Measurements from ENCODE around the gene RAB8B.

The RAB8B gene

DNA sequence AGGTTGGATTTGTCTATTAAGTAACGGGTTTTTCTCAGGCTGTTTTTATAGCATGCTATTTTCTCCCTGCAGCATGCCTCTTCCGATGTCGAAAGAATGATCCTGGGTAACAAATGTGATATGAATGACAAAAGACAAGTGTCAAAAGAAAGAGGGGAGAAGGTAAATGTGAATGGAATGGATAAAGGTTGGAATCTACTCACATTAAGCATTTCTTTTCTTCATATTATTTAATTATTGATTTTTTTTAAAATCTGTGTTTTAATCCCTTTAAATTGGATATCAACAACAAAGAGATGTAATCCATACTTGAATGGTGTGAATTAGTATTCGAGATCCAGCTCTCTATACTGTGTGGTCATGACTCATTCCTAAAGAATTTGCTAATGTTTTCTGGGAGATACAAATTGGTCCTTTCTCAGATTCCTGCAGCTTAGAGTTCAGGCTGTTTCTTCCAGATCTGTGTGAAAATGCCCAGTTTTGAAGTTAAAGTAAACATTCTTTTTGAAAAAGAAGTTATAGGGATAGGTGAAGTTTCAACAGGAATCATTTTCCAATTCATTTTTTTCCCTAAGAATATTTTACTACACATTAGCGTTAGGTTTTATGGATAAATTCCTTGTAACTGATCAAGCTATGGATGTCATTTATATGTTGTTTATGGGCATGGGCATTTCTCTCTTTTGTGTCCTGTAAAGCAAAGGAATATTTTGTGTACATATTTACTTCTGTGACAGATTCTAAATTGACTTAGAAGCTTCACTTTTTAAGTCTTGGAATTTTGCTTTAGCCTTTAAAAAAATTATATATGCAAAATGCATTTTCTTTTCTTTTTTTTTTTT, 67.2 kb downstream of the RAB8B start:
- DNase-seq (ENCODE audit: low read depth in 2 of 2), result peak; percentile 79 to 80
- H3K4me3 ChIP-seq (replicated peaks in 1 of 2; ENCODE audit: low read depth in 2 of 2, low read length in 2 of 2), result no peak overlapping the region
- TF ChIP-seq, protein P1, sequence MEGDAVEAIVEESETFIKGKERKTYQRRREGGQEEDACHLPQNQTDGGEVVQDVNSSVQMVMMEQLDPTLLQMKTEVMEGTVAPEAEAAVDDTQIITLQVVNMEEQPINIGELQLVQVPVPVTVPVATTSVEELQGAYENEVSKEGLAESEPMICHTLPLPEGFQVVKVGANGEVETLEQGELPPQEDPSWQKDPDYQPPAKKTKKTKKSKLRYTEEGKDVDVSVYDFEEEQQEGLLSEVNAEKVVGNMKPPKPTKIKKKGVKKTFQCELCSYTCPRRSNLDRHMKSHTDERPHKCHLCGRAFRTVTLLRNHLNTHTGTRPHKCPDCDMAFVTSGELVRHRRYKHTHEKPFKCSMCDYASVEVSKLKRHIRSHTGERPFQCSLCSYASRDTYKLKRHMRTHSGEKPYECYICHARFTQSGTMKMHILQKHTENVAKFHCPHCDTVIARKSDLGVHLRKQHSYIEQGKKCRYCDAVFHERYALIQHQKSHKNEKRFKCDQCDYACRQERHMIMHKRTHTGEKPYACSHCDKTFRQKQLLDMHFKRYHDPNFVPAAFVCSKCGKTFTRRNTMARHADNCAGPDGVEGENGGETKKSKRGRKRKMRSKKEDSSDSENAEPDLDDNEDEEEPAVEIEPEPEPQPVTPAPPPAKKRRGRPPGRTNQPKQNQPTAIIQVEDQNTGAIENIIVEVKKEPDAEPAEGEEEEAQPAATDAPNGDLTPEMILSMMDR (IDR thresholded peaks at IDR 0.05; ENCODE audit: low read depth, low read length), result no peak

DNA sequence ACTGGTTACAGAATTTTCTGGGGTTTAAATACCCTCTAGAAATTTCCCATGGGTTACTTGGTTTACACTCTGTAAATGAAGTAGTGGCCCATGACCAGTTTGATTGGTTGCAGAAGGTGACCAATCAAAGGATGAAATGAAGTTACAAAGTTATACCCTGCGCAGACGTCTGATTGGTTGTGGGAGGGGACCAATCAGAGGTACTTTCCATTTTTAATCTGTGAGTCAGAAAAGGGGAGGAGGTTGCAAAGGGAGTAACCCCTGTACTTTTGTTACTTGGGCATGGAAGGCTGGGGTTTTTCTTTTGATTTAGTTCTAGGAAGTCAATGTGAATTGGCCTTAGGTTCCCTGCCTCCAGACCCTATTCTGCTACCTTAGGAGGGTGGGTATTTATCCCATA, 69.3 kb downstream of the RAB8B start:
- DNase-seq (ENCODE audit: low read depth in 2 of 2), result no peak
- TF ChIP-seq, protein P1 (IDR thresholded peaks at IDR 0.05; ENCODE audit: low read depth, low read length), result no peak

DNA sequence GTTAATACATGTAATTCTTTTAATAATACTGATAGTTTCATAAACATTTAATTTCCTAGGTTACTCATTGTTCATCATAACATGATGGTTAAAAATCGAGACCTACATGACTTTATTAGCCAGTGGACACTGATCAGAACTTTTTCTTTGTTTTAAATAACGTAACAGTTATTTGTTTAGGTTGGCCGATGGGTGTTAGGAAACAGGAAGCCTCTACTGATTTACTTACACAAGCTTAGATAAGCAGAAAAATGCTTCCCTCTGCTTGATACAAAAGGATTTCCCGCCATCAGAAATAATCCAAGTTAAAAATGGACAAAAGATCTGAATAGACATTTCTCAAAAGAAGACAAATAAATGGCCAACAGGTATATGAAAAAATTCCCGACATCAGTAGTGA, 71.4 kb downstream of the RAB8B start:
- peak in 1 of 2 donors; percentile 69 for DNase-seq (ENCODE audit: low read depth in 2 of 2)
- H3K4me3 ChIP-seq (replicated peaks in 1 of 2; ENCODE audit: low read depth in 2 of 2, low read length in 2 of 2), result no peak overlapping the region
- TF ChIP-seq, protein P1 (IDR thresholded peaks at IDR 0.05; ENCODE audit: low read depth, low read length), result no peak

More for the DNA sequence above, 69.3 kb downstream of the RAB8B start:
- no peak overlapping the region for H3K4me3 ChIP-seq (replicated peaks in 1 of 2; ENCODE audit: low read depth in 2 of 2, low read length in 2 of 2)

DNA sequence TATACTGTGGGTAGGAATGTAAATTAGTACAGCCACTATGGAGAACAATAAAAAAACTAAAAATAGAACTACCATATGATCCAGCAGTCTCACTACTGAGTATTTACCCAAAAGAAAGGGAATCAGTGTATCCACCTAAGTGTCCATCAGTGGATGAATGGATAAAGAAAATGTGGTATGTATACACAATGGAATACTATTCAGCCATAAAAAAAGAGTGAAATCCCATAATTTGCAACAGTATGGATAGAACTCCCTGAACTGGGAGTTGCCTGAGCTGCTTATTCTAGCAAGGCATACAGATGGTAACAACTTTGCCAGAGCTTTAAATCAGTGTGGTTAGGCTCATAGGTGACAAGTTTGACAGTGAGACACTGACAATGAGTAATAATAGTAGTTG, 71.9 kb downstream of the RAB8B start:
- no peak overlapping the region for H3K4me3 ChIP-seq (replicated peaks in 1 of 2; ENCODE audit: low read depth in 2 of 2, low read length in 2 of 2)
- DNase-seq (ENCODE audit: low read depth in 2 of 2), result no peak
- TF ChIP-seq, protein P1 (IDR thresholded peaks at IDR 0.05; ENCODE audit: low read depth, low read length), result no peak

DNA sequence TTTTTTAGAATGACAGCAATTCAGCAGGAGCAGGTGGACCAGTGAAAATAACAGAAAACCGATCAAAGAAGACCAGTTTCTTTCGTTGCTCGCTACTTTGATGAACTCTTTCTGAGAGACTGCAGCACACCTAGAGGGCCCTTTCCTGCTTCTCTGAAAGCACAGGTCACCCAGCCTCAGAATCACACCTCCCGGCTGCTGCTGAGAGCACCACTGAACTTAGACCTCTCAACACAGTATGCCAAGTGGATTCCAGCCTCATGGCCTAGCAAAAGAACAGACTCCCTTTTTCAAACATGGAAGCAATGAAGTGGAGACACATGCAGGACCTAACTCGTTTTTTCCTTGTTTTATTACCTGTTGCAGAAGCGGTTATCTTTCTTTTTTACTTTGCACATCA, 74.1 kb downstream of the RAB8B start:
- TF ChIP-seq, protein P1 (IDR thresholded peaks at IDR 0.05; ENCODE audit: low read depth, low read length), result no peak
- DNase-seq (ENCODE audit: low read depth in 2 of 2), result no peak
- H3K4me3 ChIP-seq (replicated peaks in 1 of 2; ENCODE audit: low read depth in 2 of 2, low read length in 2 of 2), result no peak overlapping the region

DNA sequence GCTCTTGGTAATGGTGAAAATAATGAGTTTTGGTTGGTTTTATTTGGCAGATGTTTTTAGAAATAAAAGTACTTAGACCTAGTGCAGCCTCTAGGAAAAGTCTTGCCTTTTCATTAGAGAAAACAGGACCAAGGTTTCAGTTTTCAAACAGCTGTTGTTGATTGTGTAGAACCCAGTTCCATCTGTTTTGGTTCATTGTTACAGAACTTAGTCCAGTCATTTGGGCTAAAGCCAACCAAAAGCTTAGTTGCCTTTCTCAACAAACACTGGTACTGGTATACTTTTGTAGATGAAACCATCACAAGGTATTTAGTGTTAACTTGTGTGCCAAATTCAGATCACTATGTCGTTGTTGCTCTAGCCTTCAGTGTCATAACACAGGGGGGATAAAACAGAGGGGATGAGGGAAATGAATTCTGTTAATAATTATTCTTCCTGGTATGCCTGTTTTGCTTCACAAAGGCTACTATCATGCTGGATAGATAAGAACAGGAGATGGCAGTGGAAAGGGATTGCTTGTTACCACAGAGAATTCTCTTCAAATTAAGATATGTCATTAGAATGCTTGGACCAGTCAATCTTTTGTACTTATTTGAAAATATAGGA, 75.4 kb downstream of the RAB8B start:
- DNase-seq (ENCODE audit: low read depth in 2 of 2), result peak; percentile 53 to 77
- TF ChIP-seq, protein P1 (IDR thresholded peaks at IDR 0.05; ENCODE audit: low read depth, low read length), result no peak
- H3K4me3 ChIP-seq (replicated peaks in 1 of 2; ENCODE audit: low read depth in 2 of 2, low read length in 2 of 2), result no peak overlapping the region

Measured in cardiac fibroblast (primary cell).